AG09319 (cell line): ENCODE results near the gene CDS1.

Source experiments
- DNase-seq: peaks from one replicate; pipeline ENCODE4 v3.0.0-alpha.2; 2010; ENCODE audit warnings: low read depth; ENCODE audit errors: extremely low read depth
- CTCF ChIP-seq: IDR thresholded peaks from 2 replicates; pipeline ENCODE4 v1.5.1; 2011; ENCODE audit warnings: low read depth, mild to moderate bottlenecking, inconsistent platforms, low read length, moderate library complexity

Gene CDS1

GRCh38 chr4:84611531-84611930 is 28.6 kb downstream of the CDS1 start:
- DNase-seq, result no peak
- no peak for TF ChIP-seq CTCF

GRCh38 chr4:84614891-84615290 is 32.0 kb downstream of the CDS1 start:
- no peak for DNase-seq
- no peak for TF ChIP-seq CTCF

- TF ChIP-seq CTCF, result no peak
- DNase-seq, result no peak
Observed at GRCh38 chr4:84615355-84615754, 32.4 kb downstream of the CDS1 start.

GRCh38 chr4:84622959-84623358 is 40.0 kb downstream of the CDS1 start:
- TF ChIP-seq CTCF, result no peak
- DNase-seq, result no peak

- no peak for TF ChIP-seq CTCF
- DNase-seq, result no peak
Observed at GRCh38 chr4:84623661-84624060, 40.7 kb downstream of the CDS1 start.

GRCh38 chr4:84626673-84627072 is 43.7 kb downstream of the CDS1 start:
- no peak for TF ChIP-seq CTCF
- DNase-seq, result no peak

- no peak for DNase-seq
- TF ChIP-seq CTCF, result no peak
Observed at GRCh38 chr4:84631573-84631972, 48.6 kb downstream of the CDS1 start.

GRCh38 chr4:84632092-84632491 is 49.2 kb downstream of the CDS1 start:
- DNase-seq, result peak; percentile 41

More at GRCh38 chr4:84632092-84632491, 49.2 kb downstream of the CDS1 start:
- no peak for TF ChIP-seq CTCF
